Thyroid gland (tissue), 4 donors: ENCODE results near the gene UBR7. TPM values are rescaled to one million over a fixed set of nuclear protein-coding genes. Genes with fewer than 3 reads are reported as not detected.

Experiments
- DNase-seq, 2 donors: peaks; one replicate each; pipeline ENCODE4 v3.0.0-alpha.2; 2019
- H3K27ac ChIP-seq, 3 donors: fragments of 200-600 bp; sonication (generic); 1 replicate in 2 of 3; 2 replicates in 1 of 3; pipeline ENCODE4 v1.5.1; 2016 to 2019; ENCODE audit warnings: mild to moderate bottlenecking in 1 of 3, moderate library complexity in 1 of 3
- H3K27me3 ChIP-seq: fragments of 200-600 bp; sonication (generic); one replicate; pipeline ENCODE4 v1.5.1; 2019
- H3K36me3 ChIP-seq, 2 donors: fragments of 200-600 bp; sonication (generic); one replicate each; pipeline ENCODE4 v1.5.1; 2016 to 2019
- H3K4me1 ChIP-seq, 2 donors: fragments of 200-600 bp; sonication (generic); one replicate each; pipeline ENCODE4 v1.5.1; 2017 to 2019
- H3K4me3 ChIP-seq, 3 donors: fragments of 200-600 bp; sonication (generic); replicated peaks in 1 of 3; 1 replicate in 2 of 3; 2 replicates in 1 of 3; pipeline ENCODE4 v1.5.1; 2016; ENCODE audit warnings: mild to moderate bottlenecking in 1 of 3
- H3K9me3 ChIP-seq: fragments of 200-600 bp; sonication (generic); one replicate; pipeline ENCODE4 v1.5.1; 2017
- POLR2A ChIP-seq, 2 donors: fragments of 450-650 bp; IDR thresholded peaks; one replicate each; pipeline ENCODE4 v1.6.1; 2017; ENCODE audit warnings: antibody characterized with exemption in 2 of 2, mild to moderate bottlenecking in 2 of 2, moderate library complexity in 1 of 2
- WGBS, 2 donors: methylation state at CpG; one replicate each; pipeline ENCODE4 v1.1.5; 2017; 5-methylcytosine and 5-hydroxymethylcytosine counted together
- intact Hi-C: fragments of 100-400 bp; cut with DNase I; formaldehyde crosslinking; loops from one replicate; pipeline ENCODE4 v1.15.1; 2023
- total RNA-seq, 4 donors: library from RNA; depleted of rRNA; stranded (reverse); fragments of >200 nt; gene quantifications; one replicate each; pipeline ENCODE4 v1.2.3, GENCODE V29; 2016
- TF ChIP-seq, protein P1 (sequence below), 6 experiments: fragments of 200-600 bp in 3 of 6; fragments of 450-650 bp in 3 of 6; sonication (generic) in 3 of 6; IDR thresholded peaks; one replicate each; pipeline ENCODE4 v1.5.1; 2016 to 2019; ENCODE audit warnings: antibody characterized with exemption in 6 of 6, mild to moderate bottlenecking in 2 of 6, inconsistent platforms in 1 of 6, moderate library complexity in 1 of 6

UBR7 gene
- total RNA-seq, 4 donors from 2014 or later, result 29.0 to 52.0 (median 36.9) TPM

DNA sequence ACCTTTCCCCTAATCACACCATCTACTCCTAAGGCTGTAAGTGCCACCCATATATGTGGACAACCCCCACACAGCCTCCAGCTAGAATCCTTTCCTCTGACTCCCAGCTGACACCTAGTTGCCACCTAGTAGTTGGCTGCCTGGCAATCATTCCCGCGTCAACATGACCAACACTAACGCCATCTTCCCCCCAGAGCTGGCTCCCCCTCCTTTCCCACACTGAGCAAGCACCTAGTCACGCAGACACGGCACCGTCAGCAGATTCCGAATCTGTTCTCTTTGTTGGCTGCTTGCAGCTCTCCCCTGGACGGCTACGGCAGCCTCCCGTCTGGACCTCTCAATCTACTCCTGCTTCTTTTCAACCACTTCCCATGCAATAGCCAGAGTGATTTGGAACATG lies 27.7 kb downstream of the UBR7 start:
- Histone ChIP-seq H3K9me3 (no peaks in the 10 kb centered on the region), H3K27ac (no peak overlapping the region), H3K27me3 (no peaks in the 10 kb centered on the region), H3K36me3 (peaks cover 0 to 1% of the 10 kb centered on the region in 2 donors), H3K4me3 (no peak overlapping the region), H3K4me1 (peaks cover 0 to 4% of the 10 kb centered on the region in 2 donors)
- WGBS, 2 donors, result 44 to 48% methylated on average over 10 of the region's 10 CpGs
- no peak for DNase-seq
- intact Hi-C loops, result no loop called here
- TF ChIP-seq POLR2A (IDR thresholded peaks at IDR 0.05), result no peak
- TF ChIP-seq, protein P1, sequence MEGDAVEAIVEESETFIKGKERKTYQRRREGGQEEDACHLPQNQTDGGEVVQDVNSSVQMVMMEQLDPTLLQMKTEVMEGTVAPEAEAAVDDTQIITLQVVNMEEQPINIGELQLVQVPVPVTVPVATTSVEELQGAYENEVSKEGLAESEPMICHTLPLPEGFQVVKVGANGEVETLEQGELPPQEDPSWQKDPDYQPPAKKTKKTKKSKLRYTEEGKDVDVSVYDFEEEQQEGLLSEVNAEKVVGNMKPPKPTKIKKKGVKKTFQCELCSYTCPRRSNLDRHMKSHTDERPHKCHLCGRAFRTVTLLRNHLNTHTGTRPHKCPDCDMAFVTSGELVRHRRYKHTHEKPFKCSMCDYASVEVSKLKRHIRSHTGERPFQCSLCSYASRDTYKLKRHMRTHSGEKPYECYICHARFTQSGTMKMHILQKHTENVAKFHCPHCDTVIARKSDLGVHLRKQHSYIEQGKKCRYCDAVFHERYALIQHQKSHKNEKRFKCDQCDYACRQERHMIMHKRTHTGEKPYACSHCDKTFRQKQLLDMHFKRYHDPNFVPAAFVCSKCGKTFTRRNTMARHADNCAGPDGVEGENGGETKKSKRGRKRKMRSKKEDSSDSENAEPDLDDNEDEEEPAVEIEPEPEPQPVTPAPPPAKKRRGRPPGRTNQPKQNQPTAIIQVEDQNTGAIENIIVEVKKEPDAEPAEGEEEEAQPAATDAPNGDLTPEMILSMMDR (IDR thresholded peaks at IDR 0.05), result no peak

DNA sequence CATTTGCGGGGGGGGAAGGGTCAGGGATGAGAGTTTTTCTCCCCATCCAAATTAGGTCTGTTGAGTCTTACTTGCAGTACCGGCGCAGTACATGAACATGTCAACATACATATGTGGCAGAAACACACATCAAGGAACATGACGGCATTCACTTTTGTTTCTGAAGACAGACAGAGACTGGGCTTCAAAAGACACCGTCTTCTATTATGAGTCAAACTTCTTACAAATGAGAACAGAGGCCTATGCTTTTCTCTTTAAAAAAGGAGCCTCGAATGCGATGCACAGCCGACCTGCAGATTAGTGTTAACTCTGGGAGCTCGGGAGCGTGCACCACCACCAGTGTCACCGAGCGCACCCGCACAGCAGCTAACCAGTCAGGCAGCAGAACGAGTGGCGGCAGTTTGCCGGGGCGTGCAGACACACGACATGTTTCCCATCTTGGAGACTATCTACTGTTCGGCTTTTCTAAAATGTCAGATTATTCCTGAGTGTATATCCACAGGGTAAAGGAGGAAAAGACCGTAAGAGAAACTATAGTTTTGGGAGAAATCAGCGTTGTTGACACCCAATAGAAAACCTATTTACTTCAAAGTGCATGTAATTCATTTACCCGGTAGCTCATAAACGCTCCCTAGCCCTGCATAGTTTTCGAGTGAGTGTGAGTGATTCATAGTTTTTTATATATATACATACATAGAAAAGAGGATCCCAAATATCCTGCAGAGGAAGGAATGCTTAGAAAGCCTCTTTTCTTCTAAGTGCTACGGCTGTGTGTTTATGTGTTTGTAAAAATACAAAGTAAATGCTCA lies 33.0 kb downstream of the UBR7 start:
- Histone ChIP-seq H3K27me3 (no peaks in the 10 kb centered on the region), H3K36me3 (peaks cover 31 to 51% of the 10 kb centered on the region in 2 donors), H3K9me3 (no peaks in the 10 kb centered on the region), H3K4me1 (no peaks in the 10 kb centered on the region), H3K4me3 (no peak overlapping the region), H3K27ac (no peak overlapping the region)
- 96% methylated on average over 25 of the region's 25 CpGs for WGBS, 2 donors
- intact Hi-C loops, result no loop called here
- DNase-seq, result no peak
- TF ChIP-seq, protein P1 (IDR thresholded peaks at IDR 0.05), result no peak
- no peak for TF ChIP-seq POLR2A (IDR thresholded peaks at IDR 0.05)

DNA sequence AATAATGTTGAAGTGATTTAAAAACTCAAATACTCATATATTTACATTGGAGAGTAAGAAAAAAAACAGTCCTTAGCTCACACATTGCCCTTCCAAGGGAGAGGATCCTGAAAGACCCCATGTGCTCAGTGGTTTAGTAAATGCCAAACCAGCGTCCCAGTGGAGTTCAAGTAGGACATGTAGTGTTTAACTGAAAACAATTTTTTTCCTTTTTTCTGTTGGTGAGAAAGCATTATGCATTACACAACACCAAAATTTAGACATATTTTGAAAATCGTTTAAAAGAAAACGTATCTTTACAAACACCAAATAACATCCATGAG lies 33.6 kb downstream of the UBR7 start:
- 91 to 92% methylated on average over 3 of the region's 3 CpGs for WGBS, 2 donors
- no peak for DNase-seq
- Histone ChIP-seq H3K4me1 (no peaks in the 10 kb centered on the region), H3K4me3 (no peak overlapping the region), H3K36me3 (peaks cover 37 to 56% of the 10 kb centered on the region in 2 donors), H3K27me3 (no peaks in the 10 kb centered on the region), H3K27ac (no peak overlapping the region), H3K9me3 (no peaks in the 10 kb centered on the region)
- intact Hi-C loops, result no loop called here
- TF ChIP-seq, protein P1 (IDR thresholded peaks at IDR 0.05), result no peak
- no peak for TF ChIP-seq POLR2A (IDR thresholded peaks at IDR 0.05)

DNA sequence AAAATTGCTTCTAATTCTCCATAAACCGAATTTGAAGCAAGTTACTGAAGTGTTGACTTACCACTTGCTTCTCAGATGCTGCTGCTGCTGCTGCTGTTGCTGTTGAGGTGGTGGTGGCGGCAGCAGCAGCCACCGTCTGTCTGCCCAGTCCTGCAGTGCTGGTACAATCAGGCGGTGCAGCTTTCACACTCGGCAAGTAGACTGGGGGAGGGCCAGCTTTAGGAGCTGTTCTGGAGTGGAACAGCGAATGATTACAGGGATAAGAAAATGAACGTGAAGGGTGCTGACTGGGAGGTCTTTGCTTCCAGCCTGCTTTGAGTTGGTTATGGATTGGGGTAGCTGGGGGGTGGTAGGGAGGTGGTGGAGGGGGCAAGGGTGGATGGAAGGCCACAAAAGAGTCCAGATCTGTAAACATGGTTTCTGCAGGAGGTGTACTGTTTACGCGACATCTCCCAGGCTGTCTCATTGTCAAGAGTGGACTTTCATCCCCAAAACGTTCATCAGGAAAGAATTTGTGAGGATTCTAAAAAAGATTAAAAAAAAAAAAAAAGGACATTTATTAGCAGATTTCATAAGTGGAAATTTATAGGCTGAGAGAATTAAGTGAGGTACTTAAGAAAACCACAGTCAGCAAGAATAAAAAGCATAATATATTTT lies 38.8 kb downstream of the UBR7 start:
- H3K36me3 ChIP-seq, result peaks cover 42 to 60% of the 10 kb centered on the region in 2 donors
- intact Hi-C loops, result no loop called here
- H3K4me3 ChIP-seq, result no peak overlapping the region
- H3K9me3 ChIP-seq, result no peaks in the 10 kb centered on the region
- H3K4me1 ChIP-seq, result no peaks in the 10 kb centered on the region
- TF ChIP-seq POLR2A (IDR thresholded peaks at IDR 0.05), result no peak
- TF ChIP-seq, protein P1 (IDR thresholded peaks at IDR 0.05), result no peak
- H3K27ac ChIP-seq, result no peak overlapping the region
- no peak for DNase-seq
- WGBS, 2 donors, result 91 to 94% methylated on average over 10 of the region's 10 CpGs
- H3K27me3 ChIP-seq, result no peaks in the 10 kb centered on the region

DNA sequence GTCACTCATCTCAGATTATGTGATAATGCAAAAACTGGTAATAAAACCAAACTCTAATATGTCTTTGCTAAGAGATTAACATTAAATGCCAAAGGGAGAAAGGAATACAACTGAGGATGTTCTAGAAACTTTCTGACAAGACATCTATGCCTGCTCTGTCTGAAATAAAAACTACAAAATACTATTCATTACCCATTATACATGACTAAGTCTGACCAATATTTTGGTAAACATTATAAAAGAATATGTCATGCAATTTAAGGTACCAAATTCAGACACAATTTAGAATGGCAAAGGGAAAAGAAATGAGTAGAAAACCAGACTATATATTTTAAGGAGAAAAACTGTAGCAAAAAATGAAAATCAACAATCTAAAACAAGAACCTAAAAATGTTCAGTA lies 39.5 kb downstream of the UBR7 start:
- TF ChIP-seq, protein P1 (IDR thresholded peaks at IDR 0.05), result no peak
- TF ChIP-seq POLR2A (IDR thresholded peaks at IDR 0.05), result no peak
- Histone ChIP-seq H3K9me3 (no peaks in the 10 kb centered on the region), H3K4me3 (no peak overlapping the region), H3K27ac (no peak overlapping the region), H3K4me1 (no peaks in the 10 kb centered on the region), H3K27me3 (no peaks in the 10 kb centered on the region), H3K36me3 (peaks cover 42 to 60% of the 10 kb centered on the region in 2 donors)
- intact Hi-C loops, result no loop called here
- no peak for DNase-seq
